HG03354 (cell line): ENCODE data around the gene VWA2.
A peak's percentile ranks its signal among the peaks of the same experiment; 100 is the strongest.

Experiments used
- ATAC-seq: cut with Tn5 transposase; IDR thresholded peaks from one replicate; pipeline ENCODE4 v1.9.1; 2021; ENCODE audit warnings: mild to moderate bottlenecking; ENCODE audit not compliant: unreplicated experiment, poor library complexity, severe bottlenecking

VWA2 gene, protein sequence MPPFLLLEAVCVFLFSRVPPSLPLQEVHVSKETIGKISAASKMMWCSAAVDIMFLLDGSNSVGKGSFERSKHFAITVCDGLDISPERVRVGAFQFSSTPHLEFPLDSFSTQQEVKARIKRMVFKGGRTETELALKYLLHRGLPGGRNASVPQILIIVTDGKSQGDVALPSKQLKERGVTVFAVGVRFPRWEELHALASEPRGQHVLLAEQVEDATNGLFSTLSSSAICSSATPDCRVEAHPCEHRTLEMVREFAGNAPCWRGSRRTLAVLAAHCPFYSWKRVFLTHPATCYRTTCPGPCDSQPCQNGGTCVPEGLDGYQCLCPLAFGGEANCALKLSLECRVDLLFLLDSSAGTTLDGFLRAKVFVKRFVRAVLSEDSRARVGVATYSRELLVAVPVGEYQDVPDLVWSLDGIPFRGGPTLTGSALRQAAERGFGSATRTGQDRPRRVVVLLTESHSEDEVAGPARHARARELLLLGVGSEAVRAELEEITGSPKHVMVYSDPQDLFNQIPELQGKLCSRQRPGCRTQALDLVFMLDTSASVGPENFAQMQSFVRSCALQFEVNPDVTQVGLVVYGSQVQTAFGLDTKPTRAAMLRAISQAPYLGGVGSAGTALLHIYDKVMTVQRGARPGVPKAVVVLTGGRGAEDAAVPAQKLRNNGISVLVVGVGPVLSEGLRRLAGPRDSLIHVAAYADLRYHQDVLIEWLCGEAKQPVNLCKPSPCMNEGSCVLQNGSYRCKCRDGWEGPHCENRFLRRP

GRCh38 chr10:114239117-114239993, at the start of gene VWA2:
TSS of gene VWA2 (plus strand) at chr10:114239254. CDS start at chr10:114248714, 9,460 bp downstream.
- ATAC-seq, result no peak

DNA sequence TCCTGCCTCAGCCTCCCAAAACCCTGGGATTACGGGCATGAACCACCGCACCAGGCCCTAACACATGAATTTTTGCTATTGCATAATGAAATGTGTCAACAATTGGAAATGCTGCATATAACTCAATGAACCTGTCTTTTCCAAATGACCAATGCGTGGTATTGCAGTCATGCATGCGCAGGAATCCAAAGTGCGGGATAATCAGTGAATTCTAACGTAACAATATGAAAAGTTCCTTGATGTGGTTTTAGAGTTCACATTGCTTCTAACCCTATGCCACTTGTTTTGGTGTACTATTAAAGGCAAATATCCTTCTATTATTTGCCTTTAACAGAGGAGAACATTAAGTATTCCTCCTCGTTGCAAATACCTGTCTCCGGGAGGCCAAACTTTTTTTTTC, 49.4 kb upstream of the VWA2 start:
- no peak for ATAC-seq

GRCh38 chr10:114195079-114195478, 44.0 kb upstream of the VWA2 start:
- ATAC-seq, result peak; percentile 92

DNA sequence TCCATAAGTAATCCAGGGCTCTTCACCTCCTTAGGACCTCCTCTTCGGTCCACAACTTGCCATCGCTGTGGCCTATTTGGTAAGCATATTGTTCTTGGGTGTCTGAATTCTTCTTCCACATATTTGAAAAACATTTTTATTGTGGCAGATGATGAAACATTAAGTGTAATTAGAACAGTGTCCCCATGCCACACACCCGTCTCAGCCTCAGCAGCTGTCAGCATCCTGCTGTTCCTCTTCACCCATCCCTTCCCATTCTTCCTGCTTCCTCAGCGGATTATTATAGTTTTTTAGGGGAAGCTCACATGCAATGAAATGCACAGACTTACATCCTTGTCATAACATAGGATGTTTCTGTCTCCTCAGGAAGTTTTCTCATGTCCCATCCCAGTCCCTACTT, 39.8 kb upstream of the VWA2 start:
- no peak for ATAC-seq

DNA sequence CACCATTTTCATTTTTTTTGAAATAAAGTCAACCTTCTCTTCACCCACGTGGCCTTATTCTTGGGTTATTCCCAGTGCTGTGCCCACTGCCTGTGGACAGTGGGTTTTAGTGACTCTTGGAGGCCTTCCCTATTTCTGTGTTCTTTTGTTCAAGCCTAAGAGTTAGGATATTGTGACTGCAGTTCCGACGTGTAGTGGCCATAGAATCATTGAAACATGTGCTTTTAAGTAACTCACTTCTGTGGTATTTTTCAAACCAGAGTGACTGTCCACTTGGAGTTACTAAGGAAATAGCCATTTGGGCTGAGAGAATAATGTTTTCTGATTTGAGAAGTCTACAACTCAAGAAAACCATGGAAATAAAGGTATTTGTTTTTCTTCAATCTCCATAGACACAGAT, 36.2 kb upstream of the VWA2 start:
- no peak for ATAC-seq

- ATAC-seq, result no peak
Measured at GRCh38 chr10:114206902-114207301, 32.2 kb upstream of the VWA2 start.

- ATAC-seq, result no peak
Measured at GRCh38 chr10:114207349-114207748, 31.7 kb upstream of the VWA2 start.

DNA sequence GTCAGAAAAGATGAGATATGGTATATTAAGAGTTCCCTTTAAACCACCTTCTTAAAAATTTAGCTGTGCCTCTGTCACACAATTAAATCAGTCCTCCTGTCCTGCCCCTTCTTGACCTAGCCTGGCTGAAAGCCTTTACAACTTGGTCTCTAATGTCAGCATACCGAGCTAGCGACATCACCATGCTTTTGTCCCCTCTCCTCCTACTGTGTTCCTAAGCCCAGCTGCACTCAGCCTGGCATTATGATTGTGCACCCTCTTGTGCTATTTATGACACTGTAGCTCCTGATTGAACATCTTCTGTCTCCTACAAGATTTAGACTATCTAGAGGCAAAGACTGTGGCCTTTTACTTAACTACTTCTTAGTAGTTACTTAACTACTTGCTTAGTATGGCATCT, 30.7 kb upstream of the VWA2 start:
- ATAC-seq, result no peak

GRCh38 chr10:114212153-114212552, 26.9 kb upstream of the VWA2 start:
- ATAC-seq, result no peak

DNA sequence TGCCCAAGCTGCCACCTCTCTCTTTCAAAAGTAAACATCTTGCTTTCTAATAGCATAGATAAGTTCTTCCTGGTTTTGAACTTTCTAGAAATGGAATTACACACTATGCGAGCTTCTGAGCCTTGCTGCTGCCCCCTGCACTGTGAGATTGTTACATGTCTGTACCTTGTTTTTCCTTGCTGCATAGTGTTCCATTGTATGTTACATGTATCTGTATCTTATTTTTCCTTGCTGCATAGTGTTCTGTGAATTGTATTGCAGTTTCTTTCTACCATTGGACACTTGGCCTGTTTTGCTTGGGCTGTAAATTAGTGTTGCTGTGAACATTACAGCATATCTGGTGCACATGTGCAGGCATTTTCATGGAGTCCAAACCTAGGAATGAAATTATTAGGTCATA, 24.0 kb upstream of the VWA2 start:
- no peak for ATAC-seq

DNA sequence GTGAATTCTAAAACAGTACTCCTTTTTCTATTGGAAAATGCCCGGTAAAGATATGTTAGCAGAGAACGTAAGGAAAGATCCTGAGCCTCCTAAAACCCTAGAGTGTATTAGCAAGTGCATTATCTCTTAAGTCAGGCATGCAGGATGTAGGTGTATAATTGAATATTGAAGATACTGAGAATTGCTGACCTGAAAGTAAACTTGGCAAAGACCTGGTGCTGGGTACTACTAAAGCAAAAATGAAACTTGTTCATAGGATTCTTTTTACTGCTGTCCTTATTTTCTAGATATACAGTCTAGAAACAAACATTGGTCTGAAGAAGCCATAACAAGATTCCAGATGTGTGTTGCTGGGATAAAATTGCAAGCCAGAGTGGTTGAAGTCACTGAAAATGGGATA, 18.8 kb upstream of the VWA2 start:
- ATAC-seq, result no peak

DNA sequence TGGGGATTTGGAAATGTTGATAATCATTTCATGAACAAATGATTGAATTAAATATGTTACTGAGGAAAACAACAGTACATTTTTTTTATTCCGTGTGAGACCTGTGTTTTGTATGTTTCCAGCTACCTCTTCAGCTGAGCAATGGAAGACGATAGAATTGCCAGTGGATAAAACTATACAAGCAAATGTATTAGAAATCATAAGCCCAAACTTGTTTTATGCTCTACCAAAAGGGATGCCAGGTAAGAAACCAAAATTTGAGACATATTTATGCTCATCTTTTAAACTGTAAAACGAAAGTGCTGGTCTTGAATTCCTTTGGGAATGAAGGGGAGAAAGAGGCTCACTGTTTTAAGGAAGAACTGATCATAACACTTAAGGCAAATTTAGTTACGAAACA, 17.8 kb upstream of the VWA2 start:
- ATAC-seq, result no peak

GRCh38 chr10:114223066-114223465, 16.0 kb upstream of the VWA2 start:
- ATAC-seq, result no peak

DNA sequence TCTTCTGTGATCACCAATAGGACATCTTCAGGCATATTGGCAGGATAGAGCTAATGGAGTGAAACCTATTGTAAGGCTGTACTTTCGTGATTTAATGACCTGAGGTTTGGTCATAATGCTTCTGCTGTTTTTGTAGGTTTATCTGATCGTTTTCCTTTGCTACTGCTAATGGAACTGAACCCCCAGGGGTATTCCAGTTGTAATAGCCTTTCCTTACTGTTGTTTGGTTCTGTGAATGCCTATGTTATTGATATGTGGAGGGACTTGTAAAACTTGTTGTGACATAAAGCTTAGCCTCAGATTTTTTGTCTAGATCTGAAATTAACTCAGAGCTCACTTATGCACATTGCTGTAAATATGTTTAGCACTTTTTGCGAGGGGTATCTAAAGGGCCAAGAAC, 10.9 kb upstream of the VWA2 start:
- no peak for ATAC-seq

GRCh38 chr10:114232561-114233176, 6.4 kb upstream of the VWA2 start:
- ATAC-seq, result no peak

DNA sequence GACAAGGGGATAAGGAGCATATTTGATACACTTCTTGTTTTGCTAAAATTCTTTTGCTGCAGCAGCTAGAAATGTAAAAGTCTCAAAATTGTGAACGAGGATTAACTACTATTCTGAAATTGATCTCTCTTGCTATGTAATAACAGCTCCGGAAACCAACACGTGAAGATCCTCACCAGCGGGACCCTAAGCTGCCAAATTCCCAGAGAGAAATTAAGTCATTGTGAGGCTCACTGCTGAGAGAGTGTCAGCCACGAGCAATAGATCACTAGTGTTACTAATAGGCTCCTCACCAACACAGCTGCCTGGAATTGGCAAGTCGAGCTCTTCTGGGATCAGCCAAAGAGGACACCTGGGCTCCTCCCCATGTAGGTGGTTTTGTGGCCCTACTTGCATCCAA, 5.6 kb upstream of the VWA2 start:
- ATAC-seq, result no peak

GRCh38 chr10:114234132-114234531, 4.9 kb upstream of the VWA2 start:
- no peak for ATAC-seq

GRCh38 chr10:114239994-114240345, 916 bp downstream of the VWA2 start:
- no peak for ATAC-seq

GRCh38 chr10:114242235-114242634, 3.2 kb downstream of the VWA2 start:
- ATAC-seq, result no peak

GRCh38 chr10:114243661-114244060, 4.6 kb downstream of the VWA2 start:
- no peak for ATAC-seq
